GM21737 (cell line): Measurements from ENCODE around the gene TTLL8.
"Not testable (repeated sequence)": the region's sequence is repeated elsewhere in the genome, so short reads cannot be mapped to it uniquely, and the experiment has no call there.

Experiments
- ATAC-seq: cut with Tn5 transposase; IDR thresholded peaks from one replicate; pipeline ENCODE4 v1.9.1; 2021; ENCODE audit warnings: mild to moderate bottlenecking, moderate library complexity; ENCODE audit not compliant: unreplicated experiment

TTLL8 gene

GRCh38 chr22:49992921-49993648, 65.0 kb downstream of the TTLL8 start:
- peak; percentile 58 for ATAC-seq

- no peak for ATAC-seq
Observed at GRCh38 chr22:49991907-49992533, 66.1 kb downstream of the TTLL8 start.

GRCh38 chr22:49991167-49991566, 66.9 kb downstream of the TTLL8 start:
- ATAC-seq = no peak

DNA sequence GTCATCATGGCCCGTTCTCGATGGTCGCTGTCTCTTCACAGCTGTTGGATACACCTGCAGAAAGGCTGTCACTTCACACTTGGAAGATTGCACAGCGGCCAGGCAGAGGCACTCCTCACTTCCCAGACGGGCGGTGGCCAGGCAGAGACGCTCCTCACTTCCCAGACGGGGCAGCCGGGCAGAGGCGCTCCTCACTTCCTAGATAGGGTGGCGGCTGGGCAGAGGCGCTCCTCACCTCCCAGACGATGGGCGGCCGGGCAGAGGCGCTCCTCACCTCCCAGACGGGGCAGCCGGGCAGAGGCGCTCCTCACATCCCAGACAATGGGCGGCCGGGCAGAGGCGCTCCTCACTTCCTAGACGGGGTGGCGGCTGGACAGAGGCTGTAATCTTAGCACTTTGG, 68.3 kb downstream of the TTLL8 start:
- not testable (repeated sequence) for ATAC-seq

GRCh38 chr22:49986325-49986724, 71.8 kb downstream of the TTLL8 start:
- no peak for ATAC-seq

DNA sequence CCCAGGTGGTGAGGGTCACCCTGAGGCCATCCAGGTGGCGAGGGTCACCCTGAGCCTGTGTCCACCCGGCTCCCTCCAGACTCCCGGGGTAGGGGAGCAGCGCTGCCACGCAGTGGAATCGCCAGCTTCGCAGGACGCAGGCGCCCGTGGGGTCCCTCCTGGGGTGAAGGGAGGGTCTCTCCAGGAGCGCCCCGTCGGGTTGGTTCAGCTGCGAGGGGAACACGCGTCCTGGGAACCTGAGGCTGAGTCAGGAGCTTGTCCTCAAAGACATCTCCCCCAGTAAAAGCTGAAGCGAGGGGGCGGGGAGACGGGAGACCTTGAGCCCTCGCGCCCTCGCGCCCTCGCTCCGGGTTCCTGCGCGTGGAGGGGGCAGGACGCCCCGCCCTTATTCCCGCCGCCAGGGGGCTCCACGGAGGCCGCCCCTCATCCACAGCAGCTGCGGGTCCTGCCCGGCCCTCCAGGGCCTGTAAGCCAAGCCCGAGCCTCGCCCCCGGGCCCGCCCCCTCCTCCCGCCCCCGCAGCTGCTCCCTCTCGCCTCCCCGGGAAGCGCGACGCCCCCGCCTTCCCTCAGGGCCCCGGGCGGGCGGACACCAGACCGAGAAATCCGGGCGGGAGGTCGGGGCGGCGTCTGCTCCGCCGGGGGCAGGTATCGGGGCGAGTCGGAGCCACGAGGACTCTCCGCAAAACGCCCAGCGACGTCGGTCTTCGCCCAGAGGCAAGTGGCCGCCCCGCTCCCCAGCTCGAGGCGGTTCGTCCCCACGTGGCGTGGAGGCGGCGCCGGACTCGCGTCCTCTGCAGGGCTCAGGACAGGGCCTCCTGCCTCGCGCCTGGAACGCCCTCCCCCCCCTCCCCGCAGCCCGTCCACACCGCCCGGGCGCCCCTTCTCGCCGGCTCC, 74.7 kb downstream of the TTLL8 start:
- ATAC-seq = no peak

DNA sequence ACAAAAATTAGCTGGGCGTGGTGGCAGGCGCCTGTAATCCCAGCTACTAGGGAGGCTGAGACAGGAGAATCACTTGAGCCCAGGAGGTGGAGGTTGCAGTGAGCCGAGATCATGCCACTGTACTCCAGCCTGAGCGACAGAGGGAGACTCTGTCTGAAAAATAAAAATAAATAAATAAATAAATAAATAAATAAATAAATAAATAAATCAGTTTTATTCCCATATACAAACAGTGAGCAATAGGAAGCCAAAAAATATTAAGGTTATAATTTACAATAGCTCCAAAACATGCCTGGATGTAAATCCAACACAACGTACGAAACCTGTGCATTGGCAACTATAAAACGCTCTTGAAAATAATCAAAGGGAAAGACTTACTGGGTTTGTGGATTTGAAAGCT, 76.3 kb downstream of the TTLL8 start:
- ATAC-seq = not testable (repeated sequence)

- no peak for ATAC-seq
Observed at GRCh38 chr22:49979587-49980264, 78.4 kb downstream of the TTLL8 start.

- no peak for ATAC-seq
Observed at GRCh38 chr22:49977578-49977977, 80.5 kb downstream of the TTLL8 start.

DNA sequence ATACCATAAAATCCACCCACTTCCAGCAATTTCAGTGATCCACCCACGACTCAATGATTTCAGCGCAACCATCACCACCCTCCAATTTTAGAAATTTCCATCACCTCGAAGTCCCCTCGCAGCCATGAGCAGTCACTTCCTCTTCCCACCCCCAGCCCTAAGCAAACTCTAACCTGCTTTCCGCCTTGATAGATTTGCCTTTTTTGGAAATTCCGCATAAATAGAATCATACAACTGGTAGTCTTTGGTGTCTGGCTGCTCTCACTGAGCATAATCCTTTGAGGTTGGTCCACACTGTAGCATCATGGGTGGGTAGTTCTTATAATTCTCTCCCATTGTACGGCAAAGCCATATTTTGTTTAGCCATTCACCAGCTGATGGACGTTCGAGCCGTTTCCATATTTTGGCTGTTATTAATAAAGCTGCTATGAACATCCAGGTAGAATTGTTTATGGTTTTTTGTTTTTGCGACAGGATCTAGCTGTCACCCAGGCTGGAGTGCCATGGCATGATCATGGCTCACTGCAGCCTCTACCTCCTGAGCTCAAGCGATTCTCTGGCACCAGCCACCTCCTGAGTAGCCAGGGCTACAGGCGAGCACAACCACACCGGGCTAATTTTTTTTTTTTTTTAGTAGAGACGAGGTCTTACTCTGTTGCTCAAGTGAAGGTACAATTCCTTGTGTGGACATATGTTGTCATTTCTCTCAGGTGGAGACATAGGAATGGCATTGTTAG, 81.5 kb downstream of the TTLL8 start:
- no peak for ATAC-seq

DNA sequence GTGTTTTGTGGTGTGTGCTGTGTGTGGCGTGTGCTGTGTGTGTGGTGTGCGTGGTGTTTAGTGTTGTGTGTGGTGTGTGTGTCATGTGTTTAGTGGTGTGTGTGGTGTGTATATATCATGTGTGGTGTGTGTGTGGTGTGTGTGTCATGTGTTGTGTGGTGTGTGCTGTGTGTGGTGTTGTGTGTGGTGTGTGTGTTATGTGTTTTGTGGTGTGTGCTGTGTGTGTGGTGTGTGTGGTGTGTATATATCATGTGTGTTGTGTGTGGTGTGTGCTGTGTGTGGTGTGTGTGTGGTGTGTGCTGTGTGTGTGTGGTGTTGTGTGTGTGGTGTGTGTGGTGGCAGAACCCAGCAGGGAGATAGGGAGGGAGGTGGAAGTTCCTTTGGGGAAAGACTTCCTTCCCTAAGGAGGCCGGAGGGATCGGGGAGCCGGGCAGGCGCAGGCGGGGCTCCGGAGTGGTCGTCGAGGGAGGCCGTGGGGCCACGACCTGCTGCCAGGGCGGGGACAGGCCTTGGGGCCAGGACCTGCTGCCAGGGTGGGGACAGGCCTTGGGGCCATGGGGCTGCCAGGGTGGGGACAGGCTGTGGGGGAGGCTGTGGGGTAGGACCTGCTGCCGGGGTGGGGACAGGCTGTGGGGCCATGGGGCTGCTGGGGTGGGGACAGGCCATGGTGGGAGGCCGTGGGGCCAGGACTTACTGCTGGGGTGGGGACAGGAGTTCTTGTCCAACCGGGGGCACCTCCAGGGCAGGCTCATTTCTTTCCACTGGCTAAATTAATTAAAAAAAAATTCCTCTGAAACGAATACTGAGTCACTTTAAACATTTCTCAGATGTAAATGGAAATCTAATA, 82.3 kb downstream of the TTLL8 start:
- ATAC-seq = no peak

GRCh38 chr22:49973018-49973961, 84.8 kb downstream of the TTLL8 start:
- no peak for ATAC-seq

- ATAC-seq = no peak
Observed at GRCh38 chr22:49972163-49973017, 85.7 kb downstream of the TTLL8 start.

- ATAC-seq = peak; percentile 15
Observed at GRCh38 chr22:49971232-49972162, 86.6 kb downstream of the TTLL8 start.

- ATAC-seq = peak; percentile 56
Observed at GRCh38 chr22:49970528-49971231, 87.4 kb downstream of the TTLL8 start.
